CD4-positive, CD25-positive, alpha-beta regulatory T cell (primary cell): ENCODE data around the gene TP63. TPM values are rescaled to one million over a fixed set of nuclear protein-coding genes. Genes with fewer than 3 reads are reported as not detected.
"Not testable (repeated sequence)": the region's sequence is repeated elsewhere in the genome, so short reads cannot be mapped to it uniquely, and the experiment has no call there.

ENCODE experiments used
- ATAC-seq, 2 donors: fragments of 150-1000 bp; cut with Tn5 transposase; one replicate each; pipeline ENCODE4 v1.10.0; 2021; ENCODE audit warnings: low read depth in 2 of 2, moderate number of reproducible peaks in 2 of 2, moderate library complexity in 1 of 2
- DNase-seq, 3 donors: peaks; one replicate each; pipeline versions ENCODE4 v3.0.0 to v3.0.0-alpha.2; 2012 to 2022; ENCODE audit warnings: mixed read lengths in 1 of 3
- H3K27ac ChIP-seq: one replicate; pipeline ENCODE4 v1.7.0; 2013; ENCODE audit warnings: mild to moderate bottlenecking, low read length; ENCODE audit not compliant: insufficient read depth, poor library complexity, severe bottlenecking
- H3K27me3 ChIP-seq: one replicate; pipeline ENCODE4 v1.7.0; 2013; ENCODE audit warnings: low read length; ENCODE audit not compliant: control insufficient read depth, insufficient read depth
- H3K36me3 ChIP-seq: one replicate; pipeline ENCODE4 v1.7.0; 2013; ENCODE audit warnings: mild to moderate bottlenecking, low read length, moderate library complexity; ENCODE audit not compliant: control insufficient read depth, insufficient read depth
- H3K4me1 ChIP-seq: 2 replicates; pipeline ENCODE4 v1.7.0; 2013; ENCODE audit warnings: mild to moderate bottlenecking, low read length; ENCODE audit not compliant: insufficient read depth, control insufficient read depth, poor library complexity, severe bottlenecking
- H3K4me3 ChIP-seq: one replicate; pipeline ENCODE4 v1.7.0; 2013; ENCODE audit warnings: low read depth, mild to moderate bottlenecking, low read length, moderate library complexity
- H3K9me3 ChIP-seq, 2 experiments: 1 replicate in 1 of 2; 2 replicates in 1 of 2; pipeline ENCODE4 v1.7.0; 2013; ENCODE audit warnings: low read length in 2 of 2, mild to moderate bottlenecking in 1 of 2, moderate library complexity in 1 of 2; ENCODE audit not compliant: control insufficient read depth in 2 of 2
- H3K27ac Mint-ChIP-seq, 3 donors: one replicate each; pipeline ENCODE4 v1.8.0; 2020 to 2022; ENCODE audit warnings: mild to moderate bottlenecking in 3 of 3, mixed read lengths in 3 of 3, moderate library complexity in 2 of 3
- H3K27me3 Mint-ChIP-seq: one replicate; pipeline ENCODE4 v1.8.0; 2022; ENCODE audit warnings: mild to moderate bottlenecking, mixed read lengths
- H3K36me3 Mint-ChIP-seq: one replicate; pipeline ENCODE4 v1.8.0; 2020; ENCODE audit warnings: mixed read lengths
- H3K4me1 Mint-ChIP-seq, 4 donors: one replicate each; pipeline ENCODE4 v1.8.0; 2020 to 2022; ENCODE audit warnings: mixed read lengths in 4 of 4, mild to moderate bottlenecking in 1 of 4
- H3K4me3 Mint-ChIP-seq, 4 donors: one replicate each; pipeline ENCODE4 v1.8.0; 2020 to 2022; ENCODE audit warnings: mild to moderate bottlenecking in 4 of 4, mixed read lengths in 4 of 4, moderate library complexity in 3 of 4
- H3K9me3 Mint-ChIP-seq, 7 donors: one replicate each; pipeline ENCODE4 v1.8.0; 2020 to 2022; ENCODE audit warnings: mixed read lengths in 7 of 7, mild to moderate bottlenecking in 3 of 7, moderate library complexity in 2 of 7
- polyA plus RNA-seq, 4 donors: library from polyadenylated mRNA; unstranded; fragments of 300-500 nt; fragmentation: Illumina TruSeq; gene quantifications; one replicate each; pipeline ENCODE4 v1.2.3, GENCODE V29; 2021
- total RNA-seq: library from RNA; stranded (reverse); gene quantifications from one replicate; pipeline ENCODE4 v1.2.3, GENCODE V29; 2022

The TP63 gene
- total and polyA plus RNA-seq, 5 donors from 2014 or later: 0.10 to 0.89 (median 0.20) TPM; not detected in 1

DNA sequence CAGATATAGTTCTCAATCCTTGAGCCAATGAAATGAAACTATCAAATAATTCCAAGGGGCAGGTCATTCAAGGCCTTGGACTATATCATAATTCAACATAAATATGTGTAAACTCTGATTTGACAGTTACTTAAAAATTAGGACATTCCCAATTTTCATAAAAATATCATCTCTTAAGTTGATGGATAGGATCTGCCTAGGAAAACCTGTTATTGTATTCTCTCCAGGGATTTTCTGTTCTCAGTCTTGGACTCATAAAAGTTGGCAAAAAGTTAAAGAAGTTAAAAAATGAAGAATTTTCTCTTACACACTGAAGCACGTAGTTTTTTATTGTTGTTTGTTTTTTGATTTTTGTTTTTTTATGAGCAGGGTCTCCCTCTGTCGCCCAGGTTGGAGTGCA lies 109.0 kb downstream of the TP63 start:
- Histone ChIP-seq H3K27ac (no peak overlapping the region), H3K4me1 (no peaks in the 10 kb centered on the region), H3K36me3 (no peaks in the 10 kb centered on the region), H3K27me3 (no peaks in the 10 kb centered on the region), H3K9me3 (peaks cover 2 to 5% of the 10 kb centered on the region in 2 experiments), H3K4me3 (no peak overlapping the region)
- H3K4me1 Mint-ChIP-seq: peaks cover 0 to 13% (median 3%) of the 10 kb centered on the region in 4 donors
- H3K27ac Mint-ChIP-seq: no peak overlapping the region
- peaks cover 9% of the 10 kb centered on the region for H3K27me3 Mint-ChIP-seq
- peaks cover 0 to 9% (median 4%) of the 10 kb centered on the region in 7 donors for H3K9me3 Mint-ChIP-seq
- no peak overlapping the region for H3K4me3 Mint-ChIP-seq
- no peaks in the 10 kb centered on the region for H3K36me3 Mint-ChIP-seq
- no peak for ATAC-seq
- DNase-seq: no peak

DNA sequence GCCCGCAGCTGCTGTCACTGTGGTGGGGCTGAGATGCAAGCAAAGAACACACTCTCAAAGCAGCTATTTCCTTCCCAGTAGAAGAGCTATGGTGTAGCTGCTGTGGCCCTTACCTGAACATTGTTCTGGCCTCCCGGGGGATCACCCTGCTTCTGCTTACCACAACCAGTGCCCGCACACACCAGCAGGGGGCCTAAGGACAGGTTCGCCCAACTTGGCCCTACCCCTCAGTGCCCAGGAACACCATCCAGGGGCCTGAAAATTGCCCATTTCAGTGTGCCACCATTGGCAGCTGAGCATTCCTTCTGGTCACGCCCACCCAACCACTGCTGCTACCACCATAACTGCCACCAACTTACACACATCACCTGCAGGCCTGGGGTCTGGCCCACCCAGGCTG lies 113.0 kb downstream of the TP63 start:
- Histone ChIP-seq H3K27ac (no peak overlapping the region), H3K4me3 (no peak overlapping the region), H3K27me3 (no peaks in the 10 kb centered on the region), H3K36me3 (no peaks in the 10 kb centered on the region), H3K4me1 (no peaks in the 10 kb centered on the region), H3K9me3 (peaks cover 3 to 9% of the 10 kb centered on the region in 2 experiments)
- H3K9me3 Mint-ChIP-seq: peaks cover 0 to 20% (median 7%) of the 10 kb centered on the region in 7 donors
- no peaks in the 10 kb centered on the region for H3K36me3 Mint-ChIP-seq
- no peak overlapping the region for H3K4me3 Mint-ChIP-seq
- H3K27ac Mint-ChIP-seq: no peak overlapping the region
- H3K27me3 Mint-ChIP-seq: peaks cover 8% of the 10 kb centered on the region
- H3K4me1 Mint-ChIP-seq: no peaks in the 10 kb centered on the region
- DNase-seq: no peak
- no peak for ATAC-seq

DNA sequence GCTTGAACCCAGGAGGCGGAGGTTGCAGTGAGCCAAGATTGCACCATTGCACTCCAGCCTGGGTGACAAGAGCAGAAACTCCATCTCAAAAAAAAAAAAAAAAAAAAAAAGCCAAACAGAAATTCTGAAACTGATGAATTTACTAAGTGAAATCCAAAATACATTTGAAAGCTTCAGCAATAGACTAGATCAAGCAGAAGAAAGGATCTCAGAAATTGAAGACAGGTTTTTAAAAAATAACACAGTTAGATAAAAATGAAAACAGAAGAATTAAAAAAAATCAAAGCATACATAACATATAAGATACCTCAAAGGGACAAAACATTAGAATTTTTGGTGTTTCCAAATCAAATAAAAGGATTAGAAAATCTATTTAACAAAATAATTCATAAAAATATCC lies 114.4 kb downstream of the TP63 start:
- DNase-seq (no peak), ATAC-seq (no peak)
- no peaks in the 10 kb centered on the region for H3K4me1 Mint-ChIP-seq
- H3K27ac ChIP-seq: no peak overlapping the region
- H3K4me3 ChIP-seq: no peak overlapping the region
- H3K27me3 ChIP-seq: no peaks in the 10 kb centered on the region
- H3K4me3 Mint-ChIP-seq: no peak overlapping the region
- H3K36me3 ChIP-seq: no peaks in the 10 kb centered on the region
- H3K27ac Mint-ChIP-seq: no peak overlapping the region
- H3K27me3 Mint-ChIP-seq: peaks cover 8% of the 10 kb centered on the region
- H3K9me3 ChIP-seq: peaks cover 3 to 9% of the 10 kb centered on the region in 2 experiments
- no peaks in the 10 kb centered on the region for H3K36me3 Mint-ChIP-seq
- H3K4me1 ChIP-seq: no peaks in the 10 kb centered on the region
- H3K9me3 Mint-ChIP-seq: peaks cover 0 to 20% (median 7%) of the 10 kb centered on the region in 7 donors

DNA sequence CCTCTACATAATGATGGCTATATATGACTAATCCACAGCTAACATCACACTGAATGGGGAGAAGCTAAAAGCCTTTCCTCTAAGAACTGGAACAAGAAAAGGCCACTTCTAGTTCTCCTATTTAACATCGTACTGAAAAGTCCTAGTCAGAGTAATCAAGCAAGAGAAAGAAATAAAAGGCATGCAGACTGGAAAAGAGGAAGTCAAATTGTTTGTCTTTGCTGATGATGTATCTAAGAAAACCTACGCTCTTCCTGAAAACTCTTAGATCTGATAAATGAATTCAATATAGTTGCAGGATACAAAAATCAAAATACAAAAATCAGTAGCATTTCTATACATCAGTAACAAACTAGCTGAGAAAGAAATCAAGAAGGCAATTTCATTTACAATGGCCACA lies 116.9 kb downstream of the TP63 start:
- ATAC-seq: no peak

GRCh38 chr3:189750972-189751371 lies 119.8 kb downstream of the TP63 start:
- not testable (repeated sequence) for H3K27ac ChIP-seq, H3K9me3 ChIP-seq, H3K27ac Mint-ChIP-seq, H3K4me3 Mint-ChIP-seq, H3K4me1 Mint-ChIP-seq, H3K36me3 Mint-ChIP-seq, ATAC-seq, H3K4me1 ChIP-seq, DNase-seq, H3K9me3 Mint-ChIP-seq, H3K4me3 ChIP-seq, H3K36me3 ChIP-seq, H3K27me3 ChIP-seq
- H3K27me3 Mint-ChIP-seq: peaks cover 14% of the 10 kb centered on the region

More for the DNA sequence above, 116.9 kb downstream of the TP63 start:
- H3K36me3 Mint-ChIP-seq: no peaks in the 10 kb centered on the region
- no peak for DNase-seq
- H3K36me3 ChIP-seq: no peaks in the 10 kb centered on the region
- no peak overlapping the region for H3K4me3 ChIP-seq
- H3K9me3 ChIP-seq: peaks cover 3 to 9% of the 10 kb centered on the region in 2 experiments
- H3K4me1 Mint-ChIP-seq: no peaks in the 10 kb centered on the region
- H3K27me3 ChIP-seq: no peaks in the 10 kb centered on the region
- no peak overlapping the region for H3K27ac Mint-ChIP-seq
- H3K4me3 Mint-ChIP-seq: no peak overlapping the region
- H3K4me1 ChIP-seq: no peaks in the 10 kb centered on the region
- no peak overlapping the region for H3K27ac ChIP-seq
- H3K9me3 Mint-ChIP-seq: peaks cover 0 to 20% (median 7%) of the 10 kb centered on the region in 7 donors
- H3K27me3 Mint-ChIP-seq: peaks cover 4% of the 10 kb centered on the region

DNA sequence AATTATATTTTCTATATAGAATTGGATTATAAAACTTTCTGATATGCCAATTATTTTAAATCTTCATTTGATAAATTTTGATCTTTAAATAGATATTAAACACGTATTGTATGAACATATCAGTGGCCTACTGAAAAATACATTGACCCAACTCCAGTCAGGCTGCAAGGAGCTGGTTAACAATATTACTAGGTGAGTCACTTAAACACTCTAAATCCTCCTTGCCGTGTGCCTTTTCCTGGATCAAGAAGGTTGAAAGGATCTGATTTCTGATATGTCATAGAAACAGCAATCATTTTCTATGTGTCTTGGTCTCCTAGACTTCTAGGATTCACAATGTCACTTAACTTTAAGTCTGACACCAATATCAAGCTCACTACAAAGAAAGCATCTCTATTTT lies 123.2 kb downstream of the TP63 start:
- H3K4me3 ChIP-seq: no peak overlapping the region
- H3K9me3 ChIP-seq: no peaks in the 10 kb centered on the region
- H3K4me1 ChIP-seq: no peaks in the 10 kb centered on the region
- H3K36me3 ChIP-seq: no peaks in the 10 kb centered on the region
- H3K27me3 ChIP-seq: peaks cover 5% of the 10 kb centered on the region
- peaks cover 14% of the 10 kb centered on the region for H3K27me3 Mint-ChIP-seq
- no peak for ATAC-seq
- no peaks in the 10 kb centered on the region for H3K4me1 Mint-ChIP-seq
- H3K4me3 Mint-ChIP-seq: no peak overlapping the region
- no peak overlapping the region for H3K27ac Mint-ChIP-seq
- H3K27ac ChIP-seq: no peak overlapping the region
- DNase-seq: no peak
- no peaks in the 10 kb centered on the region for H3K36me3 Mint-ChIP-seq
- peaks cover 0 to 8% (median 0%) of the 10 kb centered on the region in 7 donors for H3K9me3 Mint-ChIP-seq

GRCh38 chr3:189756582-189757078 lies 125.4 kb downstream of the TP63 start:
- DNase-seq (no peak), ATAC-seq (no peak)

DNA sequence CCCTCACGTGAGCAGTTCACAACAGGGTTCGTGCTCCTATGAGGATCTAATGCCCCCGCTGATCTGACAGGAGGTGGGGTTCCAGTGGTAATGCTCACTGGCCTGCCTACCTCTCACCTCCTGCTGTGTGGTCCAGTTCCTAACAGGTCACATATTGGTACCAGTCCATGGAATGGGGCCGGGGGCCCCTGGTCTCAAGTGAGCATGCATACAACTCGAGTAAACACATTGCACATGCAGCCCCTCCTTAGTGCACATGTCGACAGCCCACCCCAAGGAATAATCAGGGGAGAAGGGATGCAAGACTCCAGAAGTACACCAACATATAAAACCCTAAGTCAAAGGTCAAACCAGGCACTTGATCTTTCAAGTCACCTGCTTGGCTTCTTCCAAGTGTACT lies 127.0 kb downstream of the TP63 start:
- no peak overlapping the region for H3K4me3 Mint-ChIP-seq
- H3K36me3 Mint-ChIP-seq: no peaks in the 10 kb centered on the region

More at GRCh38 chr3:189756582-189757078, 125.4 kb downstream of the TP63 start:
- Mint-ChIP-seq H3K9me3 (peaks cover 0 to 6% (median under 1%) of the 10 kb centered on the region in 7 donors), H3K27me3 (peaks cover 21% of the 10 kb centered on the region), H3K36me3 (no peaks in the 10 kb centered on the region), H3K27ac (no peak overlapping the region), H3K4me3 (no peak overlapping the region), H3K4me1 (no peaks in the 10 kb centered on the region)
- no peaks in the 10 kb centered on the region for H3K36me3 ChIP-seq
- H3K4me3 ChIP-seq: no peak overlapping the region
- H3K27me3 ChIP-seq: peaks cover 5% of the 10 kb centered on the region
- H3K27ac ChIP-seq: no peak overlapping the region
- no peaks in the 10 kb centered on the region for H3K9me3 ChIP-seq
- no peaks in the 10 kb centered on the region for H3K4me1 ChIP-seq

More for the DNA sequence above, 127.0 kb downstream of the TP63 start:
- no peak overlapping the region for H3K27ac ChIP-seq
- Mint-ChIP-seq H3K9me3 (peaks cover 0 to 6% (median 0%) of the 10 kb centered on the region in 7 donors), H3K27me3 (peaks cover 23% of the 10 kb centered on the region), H3K4me1 (no peaks in the 10 kb centered on the region), H3K27ac (no peak overlapping the region)
- peaks cover 5% of the 10 kb centered on the region for H3K27me3 ChIP-seq
- no peaks in the 10 kb centered on the region for H3K9me3 ChIP-seq
- ATAC-seq: no peak
- DNase-seq: no peak
- H3K4me1 ChIP-seq: no peaks in the 10 kb centered on the region
- no peaks in the 10 kb centered on the region for H3K36me3 ChIP-seq
- H3K4me3 ChIP-seq: no peak overlapping the region
